ENCODE results near the gene ERGIC1.

The ERGIC1 gene

DNA sequence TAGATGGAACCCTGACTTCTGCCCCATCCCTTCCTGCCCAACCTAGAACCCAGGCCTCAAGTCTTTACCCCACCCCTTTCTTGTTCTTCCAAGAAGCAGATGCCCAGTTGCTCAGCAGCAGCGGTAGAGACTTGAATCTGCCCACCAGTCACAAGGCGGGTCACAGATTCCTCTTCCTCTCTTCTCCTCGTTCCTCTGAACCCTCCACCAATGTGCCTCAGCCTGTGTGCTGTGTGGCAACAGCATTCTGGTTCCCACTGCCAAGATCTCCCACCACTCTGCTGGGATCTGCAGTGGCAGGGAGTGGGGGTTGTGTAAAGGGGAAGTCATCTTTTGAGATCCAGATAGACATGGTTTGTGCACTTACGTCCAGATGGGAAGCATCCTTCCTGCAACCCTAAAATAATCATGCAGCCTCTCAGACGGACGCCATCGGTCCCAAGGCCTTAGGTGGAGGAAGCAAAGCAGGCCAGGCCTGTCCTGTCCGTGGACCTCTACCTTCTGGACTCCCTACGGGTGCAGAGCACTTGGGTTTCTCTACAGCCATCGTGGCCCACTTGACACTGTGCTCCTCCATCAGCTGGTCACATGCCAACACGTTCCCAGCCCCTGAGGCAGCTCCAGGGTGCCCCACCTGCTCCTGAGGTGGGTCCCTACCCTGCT is 117.5 kb downstream of the ERGIC1 start:
- H3K4me3 ChIP-seq (replicated peaks; ENCODE audit: low read depth, low read length): no peak overlapping the region
- DNase-seq (ENCODE audit: extremely low read depth, low read depth): no peak
- TF ChIP-seq, protein P1, sequence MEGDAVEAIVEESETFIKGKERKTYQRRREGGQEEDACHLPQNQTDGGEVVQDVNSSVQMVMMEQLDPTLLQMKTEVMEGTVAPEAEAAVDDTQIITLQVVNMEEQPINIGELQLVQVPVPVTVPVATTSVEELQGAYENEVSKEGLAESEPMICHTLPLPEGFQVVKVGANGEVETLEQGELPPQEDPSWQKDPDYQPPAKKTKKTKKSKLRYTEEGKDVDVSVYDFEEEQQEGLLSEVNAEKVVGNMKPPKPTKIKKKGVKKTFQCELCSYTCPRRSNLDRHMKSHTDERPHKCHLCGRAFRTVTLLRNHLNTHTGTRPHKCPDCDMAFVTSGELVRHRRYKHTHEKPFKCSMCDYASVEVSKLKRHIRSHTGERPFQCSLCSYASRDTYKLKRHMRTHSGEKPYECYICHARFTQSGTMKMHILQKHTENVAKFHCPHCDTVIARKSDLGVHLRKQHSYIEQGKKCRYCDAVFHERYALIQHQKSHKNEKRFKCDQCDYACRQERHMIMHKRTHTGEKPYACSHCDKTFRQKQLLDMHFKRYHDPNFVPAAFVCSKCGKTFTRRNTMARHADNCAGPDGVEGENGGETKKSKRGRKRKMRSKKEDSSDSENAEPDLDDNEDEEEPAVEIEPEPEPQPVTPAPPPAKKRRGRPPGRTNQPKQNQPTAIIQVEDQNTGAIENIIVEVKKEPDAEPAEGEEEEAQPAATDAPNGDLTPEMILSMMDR (IDR thresholded peaks at IDR 0.05; ENCODE audit: low read depth, low read length, missing control alignments): no peak

DNA sequence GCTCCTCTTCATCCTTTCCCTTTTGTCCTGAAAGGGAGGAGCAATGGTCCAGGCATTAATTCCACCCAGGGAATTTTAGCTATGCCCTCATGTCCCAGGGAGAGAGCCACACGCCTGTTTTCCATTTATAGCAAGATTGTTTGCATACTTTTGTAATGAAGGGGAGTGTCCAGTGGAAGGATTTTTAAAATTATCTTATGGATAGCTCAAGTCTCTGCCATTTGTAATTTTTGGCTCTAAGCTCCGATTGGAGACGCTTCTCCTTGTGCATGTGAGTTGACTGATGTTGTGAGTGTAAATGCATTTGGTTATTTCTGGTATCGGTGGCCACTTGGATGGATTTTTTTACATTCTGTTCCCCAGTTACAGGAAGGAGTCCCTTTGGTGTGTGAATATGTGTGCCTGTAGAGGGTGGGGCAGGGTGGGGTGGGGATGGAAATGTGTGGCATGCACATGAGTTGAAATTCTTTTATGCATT is 118.0 kb downstream of the ERGIC1 start:
- no peak overlapping the region for H3K4me3 ChIP-seq (replicated peaks; ENCODE audit: low read depth, low read length)
- TF ChIP-seq, protein P1 (IDR thresholded peaks at IDR 0.05; ENCODE audit: low read depth, low read length, missing control alignments): no peak
- DNase-seq (ENCODE audit: extremely low read depth, low read depth): no peak

DNA sequence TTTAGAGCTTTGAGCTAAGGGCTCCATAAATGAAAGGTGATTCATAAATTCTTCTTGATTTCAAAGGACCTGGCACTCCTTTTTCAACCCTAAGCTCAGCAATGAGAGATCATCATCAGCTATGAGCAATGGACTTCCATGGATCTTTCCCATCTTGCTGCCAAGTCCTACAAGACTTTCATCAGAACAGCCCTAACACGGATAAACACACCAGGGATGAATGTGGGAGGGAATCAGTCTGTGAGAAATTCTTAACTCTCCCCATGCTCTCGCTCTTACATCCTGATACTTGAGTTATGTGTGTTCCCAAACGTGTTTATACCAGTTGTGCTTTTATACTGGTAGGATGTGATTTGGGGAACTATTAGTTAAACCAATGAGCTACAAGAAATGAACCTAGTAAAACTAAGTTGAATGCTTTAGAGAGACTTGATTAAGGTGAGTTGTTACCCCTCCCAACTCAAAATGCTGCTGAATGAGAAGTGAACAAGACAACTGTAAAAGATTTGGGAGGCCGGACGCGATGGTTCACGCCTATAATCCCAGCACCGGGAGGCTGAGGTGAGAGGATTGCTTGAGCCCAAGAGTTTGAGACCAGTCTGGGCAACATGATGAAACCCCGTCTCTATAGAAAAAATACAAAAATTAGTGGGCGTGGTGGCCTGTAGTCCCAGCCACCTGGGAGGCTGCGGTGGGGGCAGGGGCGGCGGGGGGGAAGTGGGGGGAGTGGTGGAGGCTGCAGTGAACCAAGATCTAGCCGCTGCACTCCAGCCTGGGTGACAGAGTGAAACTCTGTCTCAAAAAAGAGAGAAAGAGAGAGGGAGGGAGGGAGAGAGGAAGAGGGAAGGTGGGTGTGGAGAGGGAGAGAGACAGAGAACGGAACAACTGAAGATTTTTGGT is 120.0 kb downstream of the ERGIC1 start:
- no peak for DNase-seq (ENCODE audit: extremely low read depth, low read depth)
- TF ChIP-seq, protein P1 (IDR thresholded peaks at IDR 0.05; ENCODE audit: low read depth, low read length, missing control alignments): no peak
- H3K4me3 ChIP-seq (replicated peaks; ENCODE audit: low read depth, low read length): no peak overlapping the region

DNA sequence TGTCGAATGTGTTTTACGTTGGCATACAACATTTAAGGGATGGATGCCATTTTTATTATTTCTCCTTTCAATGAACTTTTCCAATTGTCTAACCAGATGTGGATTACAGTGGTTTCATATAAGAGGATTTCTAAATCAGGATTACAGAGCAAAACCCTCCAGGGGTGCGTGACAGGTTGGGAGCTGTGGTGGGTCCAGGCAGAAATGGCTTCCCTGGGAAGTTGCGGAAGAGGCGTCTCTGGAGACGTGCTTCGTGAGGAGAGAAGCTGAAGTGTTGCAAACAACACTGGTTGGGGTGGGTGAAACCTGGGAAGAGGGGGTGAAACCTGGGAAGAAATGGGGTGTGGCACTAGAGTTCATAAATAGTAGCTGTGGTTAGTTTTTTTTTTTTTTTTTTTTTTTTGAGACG is 120.7 kb downstream of the ERGIC1 start:
- no peak overlapping the region for H3K4me3 ChIP-seq (replicated peaks; ENCODE audit: low read depth, low read length)
- no peak for DNase-seq (ENCODE audit: extremely low read depth, low read depth)
- TF ChIP-seq, protein P1 (IDR thresholded peaks at IDR 0.05; ENCODE audit: low read depth, low read length, missing control alignments): no peak

DNA sequence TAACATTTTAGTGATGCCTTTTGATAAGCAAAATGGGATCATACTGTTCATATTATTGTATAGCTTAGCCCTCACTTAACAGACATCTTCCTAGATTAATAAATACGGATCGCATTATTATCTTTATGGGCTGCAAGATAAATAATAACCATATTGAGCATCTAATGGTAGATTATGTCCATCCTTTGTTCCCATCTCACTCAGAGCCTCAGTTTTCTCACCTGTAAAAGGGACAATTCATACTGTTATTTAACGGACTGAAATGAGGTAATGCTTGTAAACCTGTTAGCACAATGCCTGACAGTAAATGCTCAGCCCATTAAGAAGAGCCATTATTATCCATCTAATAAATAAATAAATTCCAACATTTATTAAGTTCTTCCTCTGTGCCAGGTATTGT is 122.2 kb downstream of the ERGIC1 start:
- H3K4me3 ChIP-seq (replicated peaks; ENCODE audit: low read depth, low read length): no peak overlapping the region
- TF ChIP-seq, protein P1 (IDR thresholded peaks at IDR 0.05; ENCODE audit: low read depth, low read length, missing control alignments): no peak
- no peak for DNase-seq (ENCODE audit: extremely low read depth, low read depth)

DNA sequence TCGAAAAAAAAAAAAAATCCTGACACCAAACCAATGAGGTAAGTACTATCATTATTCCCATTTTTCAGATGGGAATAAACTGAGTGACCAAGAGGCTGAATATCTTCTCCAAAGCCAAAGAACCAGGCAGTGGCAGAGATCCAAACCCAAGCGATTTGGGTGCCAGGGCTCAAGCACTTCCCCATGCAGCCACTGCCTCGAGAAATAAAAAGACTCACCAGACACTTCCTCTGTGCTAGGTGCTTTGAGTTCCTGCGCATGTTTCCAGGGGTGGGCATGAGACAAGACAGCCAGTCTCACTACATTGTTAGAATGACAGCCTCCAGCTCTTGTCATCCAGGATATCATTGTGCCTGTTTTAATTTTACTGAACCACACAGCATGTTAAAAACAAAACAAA is 122.9 kb downstream of the ERGIC1 start:
- TF ChIP-seq, protein P1 (IDR thresholded peaks at IDR 0.05; ENCODE audit: low read depth, low read length, missing control alignments): no peak
- DNase-seq (ENCODE audit: extremely low read depth, low read depth): no peak
- H3K4me3 ChIP-seq (replicated peaks; ENCODE audit: low read depth, low read length): no peak overlapping the region
